HepG2 (cell line): ENCODE measurements around the gene ARHGAP21. TPM values are rescaled to one million over a fixed set of nuclear protein-coding genes. Genes with fewer than 3 reads are reported as not detected.

ENCODE experiments used
- HNRNPUL1 ChIP-seq: fragments of 200-400 bp; formaldehyde crosslinking; IDR thresholded peaks from 2 replicates; pipeline ENCODE4 v1.6.1; 2017; ENCODE audit warnings: low read depth, mild to moderate bottlenecking, low read length, moderate library complexity
- MAFG ChIP-seq: sonication (generic); formaldehyde crosslinking; IDR thresholded peaks from 2 replicates; pipeline ENCODE4 v1.5.1; 2020; ENCODE audit warnings: mild to moderate bottlenecking, missing genetic modification reagents
- MBNL3 ChIP-seq: fragments of 250-450 bp; sonication (Bioruptor Pico); conservative IDR thresholded peaks from 2 replicates; pipeline ENCODE4 v1.8.0; 2022; ENCODE audit warnings: mild to moderate bottlenecking, inconsistent platforms
- MLXIP ChIP-seq: sonication (generic); formaldehyde crosslinking; IDR thresholded peaks from 2 replicates; pipeline ENCODE4 v1.9.0; 2021; ENCODE audit warnings: missing genetic modification reagents, borderline replicate concordance
- PAX8 ChIP-seq: sonication (generic); formaldehyde crosslinking; IDR thresholded peaks from 2 replicates; pipeline ENCODE4 v1.8.0; 2022; ENCODE audit warnings: mild to moderate bottlenecking, missing genetic modification reagents, borderline replicate concordance
- SKIL ChIP-seq: sonication (generic); formaldehyde crosslinking; IDR thresholded peaks from 2 replicates; pipeline ENCODE4 v1.8.0; 2022; ENCODE audit warnings: missing genetic modification reagents, mild to moderate bottlenecking, moderate library complexity, borderline replicate concordance
- TBL1XR1 ChIP-seq: fragments of 150-350 bp; IDR thresholded peaks from 2 replicates; pipeline ENCODE4 v1.6.1; 2014; ENCODE audit warnings: borderline replicate concordance, low read length; ENCODE audit not compliant: partially characterized antibody
- TCF12 ChIP-seq, 2 experiments: fragments of 450-650 bp in 1 of 2; sonication (generic) in 1 of 2; formaldehyde crosslinking in 1 of 2; IDR thresholded peaks; 2 replicates each; pipeline versions ENCODE4 v1.6.1 to v1.8.0; 2017 to 2022; ENCODE audit warnings: antibody characterized with exemption in 1 of 2, mild to moderate bottlenecking in 1 of 2, missing genetic modification reagents in 1 of 2, moderate library complexity in 1 of 2
- U2AF2 ChIP-seq: fragments of 200-400 bp; formaldehyde crosslinking; IDR thresholded peaks from 2 replicates; pipeline ENCODE4 v1.6.1; 2017; ENCODE audit warnings: low read depth, mild to moderate bottlenecking, low read length
- ZFP36L2 ChIP-seq: sonication (generic); formaldehyde crosslinking; IDR thresholded peaks from 2 replicates; pipeline ENCODE4 v1.4.0; 2020; ENCODE audit warnings: missing genetic modification reagents
- ZNF367 ChIP-seq: sonication (generic); formaldehyde crosslinking; IDR thresholded peaks from 2 replicates; pipeline ENCODE4 v1.4.0; 2020; ENCODE audit warnings: missing genetic modification reagents, borderline replicate concordance
- ZNF543 ChIP-seq: sonication (generic); formaldehyde crosslinking; IDR thresholded peaks from 2 replicates; pipeline ENCODE4 v1.4.0; 2020; ENCODE audit warnings: mild to moderate bottlenecking, missing genetic modification reagents
- ZNF709 ChIP-seq: sonication (generic); formaldehyde crosslinking; IDR thresholded peaks from 2 replicates; pipeline ENCODE4 v1.5.0; 2020; ENCODE audit warnings: mild to moderate bottlenecking, missing genetic modification reagents
- polyA plus RNA-seq, 8 experiments: library from polyadenylated mRNA; depleted of rRNA in 3 of 8; stranded (reverse) in 7 of 8; unstranded in 1 of 8; fragments of >200 nt; fragmentation: Illumina TruSeq in 4 of 8; extraction: Trizol in 4 of 8; gene quantifications; 2 replicates each; pipeline versions ENCODE4 v1.2.1 to v1.2.3, GENCODE V29; 2011 to 2016; ENCODE audit warnings: low read depth in 4 of 8, missing spikeins in 1 of 8, mixed read lengths in 1 of 8; ENCODE audit not compliant: insufficient read depth in 1 of 8
- total RNA-seq, 5 experiments: library from RNA; depleted of rRNA; stranded (reverse); fragments of >200 nt; fragmentation: Illumina TruSeq; extraction: Trizol; gene quantifications; 2 replicates each; pipeline ENCODE4 v1.2.3, GENCODE V29; 2016; ENCODE audit warnings: low read depth in 1 of 5
- TF ChIP-seq, protein P1 (sequence below): sonication (generic); formaldehyde crosslinking; IDR thresholded peaks from 2 replicates; pipeline ENCODE4 v1.4.0; 2020; ENCODE audit warnings: missing genetic modification reagents
- TF ChIP-seq, protein P2 (sequence below): IDR thresholded peaks from 2 replicates; pipeline ENCODE4 v1.6.1; 2018; ENCODE audit warnings: missing genetic modification reagents, mild to moderate bottlenecking, missing compliant biosample characterization
- TF ChIP-seq, protein P3 (sequence below): sonication (generic); formaldehyde crosslinking; conservative IDR thresholded peaks from 2 replicates; pipeline ENCODE4 v1.8.0; 2022; ENCODE audit warnings: missing genetic modification reagents

Gene ARHGAP21
- total and polyA plus RNA-seq, 2 of the 13 experiments (the other 11 are each of a cell fraction or from before 2014, with no cell fraction given): 23.9 to 26.6 TPM

DNA sequence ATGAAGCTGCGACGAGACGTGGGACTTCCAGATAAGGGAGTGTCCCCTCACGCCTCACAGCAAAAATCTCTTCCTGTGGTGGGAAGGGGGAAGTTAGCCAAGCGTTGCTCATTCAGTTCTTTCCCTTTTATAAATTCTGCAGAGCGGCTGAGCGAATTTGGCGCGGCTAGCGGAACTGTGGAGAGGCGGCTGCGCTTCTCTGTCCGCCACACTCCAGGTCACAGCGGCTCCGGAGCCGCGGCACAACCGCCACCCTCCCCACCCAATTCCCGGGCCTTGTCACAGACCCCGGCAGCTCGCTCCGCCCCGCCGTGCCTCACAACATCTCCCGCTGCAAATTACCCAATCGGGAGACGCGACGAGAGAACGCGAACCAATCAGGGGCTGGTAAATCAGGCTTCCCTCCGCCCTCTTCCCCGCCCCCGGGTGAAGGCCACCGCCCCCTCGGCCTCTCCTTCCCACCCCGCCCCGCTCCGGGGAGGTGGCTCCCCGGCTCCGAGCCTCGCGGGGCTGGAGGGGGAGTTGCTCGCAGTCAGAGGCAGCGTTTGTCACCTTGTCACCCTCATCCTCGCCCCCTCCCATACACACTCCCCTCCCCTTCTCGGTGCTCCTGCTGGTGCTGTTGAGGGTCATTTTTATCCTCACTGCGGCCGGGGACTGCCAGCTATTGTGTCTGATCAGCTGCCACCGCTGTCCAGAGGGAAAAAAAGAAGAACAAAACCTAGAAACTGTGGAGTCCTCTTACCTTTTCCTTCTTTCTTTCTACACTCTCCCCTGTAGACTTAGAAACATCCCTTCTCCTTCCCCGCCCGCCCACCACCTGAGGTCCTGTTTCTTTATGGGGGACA is 918 bp upstream of the ARHGAP21 start (continued):
- TF ChIP-seq MLXIP (CRISPR knock-in tag) (no peak), ZNF543 (CRISPR knock-in tag) (no peak), ZFP36L2 (CRISPR knock-in tag) (no peak), TBL1XR1 (no peak), SKIL (CRISPR knock-in tag) (peak; percentile 18; the same call in 1 of the 2 replicates), MAFG (no peak), ZNF709 (CRISPR knock-in tag) (no peak), PAX8 (CRISPR knock-in tag) (no peak), ZNF367 (no peak), HNRNPUL1 (no peak), U2AF2 (no peak), MBNL3 (CRISPR knock-in tag) (no peak), TCF12 (IDR thresholded peaks at IDR 0.05) (no peak), TCF12 (CRISPR knock-in tag; IDR thresholded peaks at IDR 0.05) (no peak)
- TF ChIP-seq, protein P1, sequence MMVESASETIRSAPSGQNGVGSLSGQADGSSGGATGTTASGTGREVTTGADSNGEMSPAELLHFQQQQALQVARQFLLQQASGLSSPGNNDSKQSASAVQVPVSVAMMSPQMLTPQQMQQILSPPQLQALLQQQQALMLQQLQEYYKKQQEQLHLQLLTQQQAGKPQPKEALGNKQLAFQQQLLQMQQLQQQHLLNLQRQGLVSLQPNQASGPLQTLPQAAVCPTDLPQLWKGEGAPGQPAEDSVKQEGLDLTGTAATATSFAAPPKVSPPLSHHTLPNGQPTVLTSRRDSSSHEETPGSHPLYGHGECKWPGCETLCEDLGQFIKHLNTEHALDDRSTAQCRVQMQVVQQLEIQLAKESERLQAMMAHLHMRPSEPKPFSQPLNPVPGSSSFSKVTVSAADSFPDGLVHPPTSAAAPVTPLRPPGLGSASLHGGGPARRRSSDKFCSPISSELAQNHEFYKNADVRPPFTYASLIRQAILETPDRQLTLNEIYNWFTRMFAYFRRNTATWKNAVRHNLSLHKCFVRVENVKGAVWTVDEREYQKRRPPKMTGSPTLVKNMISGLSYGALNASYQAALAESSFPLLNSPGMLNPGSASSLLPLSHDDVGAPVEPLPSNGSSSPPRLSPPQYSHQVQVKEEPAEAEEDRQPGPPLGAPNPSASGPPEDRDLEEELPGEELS (CRISPR knock-in tag): no peak; the same call in 1 of the 2 replicates
- TF ChIP-seq, protein P2, sequence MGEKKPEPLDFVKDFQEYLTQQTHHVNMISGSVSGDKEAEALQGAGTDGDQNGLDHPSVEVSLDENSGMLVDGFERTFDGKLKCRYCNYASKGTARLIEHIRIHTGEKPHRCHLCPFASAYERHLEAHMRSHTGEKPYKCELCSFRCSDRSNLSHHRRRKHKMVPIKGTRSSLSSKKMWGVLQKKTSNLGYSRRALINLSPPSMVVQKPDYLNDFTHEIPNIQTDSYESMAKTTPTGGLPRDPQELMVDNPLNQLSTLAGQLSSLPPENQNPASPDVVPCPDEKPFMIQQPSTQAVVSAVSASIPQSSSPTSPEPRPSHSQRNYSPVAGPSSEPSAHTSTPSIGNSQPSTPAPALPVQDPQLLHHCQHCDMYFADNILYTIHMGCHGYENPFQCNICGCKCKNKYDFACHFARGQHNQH (CRISPR knock-in tag): 0 out of 2 replicates have a peak, but pooled peaks have one; percentile 20
- TF ChIP-seq, protein P3, sequence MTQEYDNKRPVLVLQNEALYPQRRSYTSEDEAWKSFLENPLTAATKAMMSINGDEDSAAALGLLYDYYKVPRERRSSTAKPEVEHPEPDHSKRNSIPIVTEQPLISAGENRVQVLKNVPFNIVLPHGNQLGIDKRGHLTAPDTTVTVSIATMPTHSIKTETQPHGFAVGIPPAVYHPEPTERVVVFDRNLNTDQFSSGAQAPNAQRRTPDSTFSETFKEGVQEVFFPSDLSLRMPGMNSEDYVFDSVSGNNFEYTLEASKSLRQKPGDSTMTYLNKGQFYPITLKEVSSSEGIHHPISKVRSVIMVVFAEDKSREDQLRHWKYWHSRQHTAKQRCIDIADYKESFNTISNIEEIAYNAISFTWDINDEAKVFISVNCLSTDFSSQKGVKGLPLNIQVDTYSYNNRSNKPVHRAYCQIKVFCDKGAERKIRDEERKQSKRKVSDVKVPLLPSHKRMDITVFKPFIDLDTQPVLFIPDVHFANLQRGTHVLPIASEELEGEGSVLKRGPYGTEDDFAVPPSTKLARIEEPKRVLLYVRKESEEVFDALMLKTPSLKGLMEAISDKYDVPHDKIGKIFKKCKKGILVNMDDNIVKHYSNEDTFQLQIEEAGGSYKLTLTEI (CRISPR knock-in tag): no peak
